ENCODE results near the gene EPN3.

EPN3 gene

DNA sequence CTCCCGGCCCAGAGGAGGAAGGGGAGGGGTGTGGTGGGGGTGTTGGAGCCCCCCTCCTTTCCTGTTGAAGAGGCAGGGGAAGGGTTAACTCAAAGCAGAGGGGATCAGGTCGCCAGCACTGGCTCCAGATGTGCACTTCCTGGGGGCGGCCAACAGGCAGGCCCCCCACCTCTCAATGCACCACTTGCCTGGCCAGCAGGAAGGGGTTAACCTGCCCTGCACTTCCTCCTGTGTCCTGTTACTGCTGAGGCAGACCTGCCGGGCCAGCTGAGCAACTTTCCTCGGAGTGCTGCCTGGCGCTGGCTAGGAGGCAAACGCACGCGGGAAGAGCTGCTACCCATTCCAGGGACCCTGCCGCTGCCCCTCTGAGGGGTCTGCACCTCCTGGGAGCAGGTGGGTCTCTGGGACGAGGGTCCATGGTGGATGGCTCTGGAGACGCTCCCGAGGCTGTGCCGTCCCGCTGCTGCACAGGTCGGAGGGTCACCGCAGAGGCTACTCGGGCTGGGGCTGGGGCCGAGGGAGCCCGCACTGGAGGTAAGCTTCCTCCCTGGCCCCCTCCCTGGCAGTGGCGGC, at the start of gene EPN3:
TSS of gene EPN3 (plus strand) at position 284 of the 573 bp plus-strand sequence. CDS start 3,822 bp downstream, outside the sequence.
- no peak for DNase-seq

DNA sequence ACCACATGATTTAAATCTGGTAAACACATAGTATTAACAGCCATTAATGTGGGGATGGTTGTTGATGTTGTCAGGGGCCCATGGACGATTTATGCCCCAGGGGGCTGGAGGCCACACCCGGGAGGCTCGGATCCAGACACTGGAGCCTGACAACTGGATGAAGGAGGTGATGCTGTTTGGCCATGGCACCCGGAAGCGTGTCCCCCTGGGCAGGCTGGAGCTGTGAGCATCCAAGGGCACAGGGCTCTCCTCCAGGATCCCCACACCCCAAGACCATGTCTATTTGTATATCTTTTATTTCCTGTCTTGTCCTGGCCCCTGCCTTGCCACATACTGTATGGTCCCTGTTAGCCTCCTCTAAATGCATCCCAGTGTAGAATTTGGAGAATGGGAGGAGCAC, 49.3 kb upstream of the EPN3 start:
- no peak for DNase-seq

DNA sequence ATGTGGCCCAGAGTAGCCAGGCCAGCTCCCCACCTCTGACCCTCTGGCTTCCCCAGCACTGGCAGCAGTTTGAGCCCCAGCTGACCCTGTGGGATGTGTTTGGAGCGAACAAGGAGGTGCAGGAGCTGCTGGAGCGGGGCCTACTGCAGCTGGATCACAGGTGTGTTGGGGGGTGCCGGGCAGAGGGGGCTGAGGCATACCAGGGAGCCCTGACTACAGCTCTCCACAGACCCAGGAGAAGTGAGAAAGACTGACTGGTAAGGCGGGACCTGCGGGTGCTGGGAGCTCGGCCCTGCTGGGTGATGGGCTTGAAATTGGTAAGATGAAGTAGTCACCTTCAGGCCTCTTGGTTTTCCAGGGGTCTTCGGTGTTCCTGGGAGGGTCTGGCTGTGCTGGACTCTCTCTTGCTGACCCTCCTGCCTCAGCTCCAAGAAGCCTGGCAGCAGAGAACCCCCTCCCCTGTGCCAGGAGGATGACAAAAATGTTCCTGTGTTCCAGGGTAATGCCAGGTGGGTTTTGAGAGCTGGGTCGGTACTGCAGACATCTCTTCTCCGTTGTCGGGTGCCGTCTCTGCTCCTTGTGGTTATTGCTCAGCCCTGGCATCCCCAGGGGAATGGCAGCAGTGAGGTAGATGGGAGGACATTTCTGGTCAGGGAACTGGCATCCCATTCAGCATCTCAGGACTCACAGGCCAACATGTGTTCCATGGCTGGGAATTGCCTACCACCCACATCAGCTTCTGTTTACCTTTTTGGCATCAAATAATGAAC, 48.0 kb upstream of the EPN3 start:
- no peak for DNase-seq

GRCh38 chr17:50487213-50488096, 45.1 kb upstream of the EPN3 start:
- DNase-seq, result no peak

- DNase-seq, result no peak
Observed at GRCh38 chr17:50488880-50489279, 43.7 kb upstream of the EPN3 start.

GRCh38 chr17:50491505-50491904, 41.0 kb upstream of the EPN3 start:
- DNase-seq, result no peak

DNA sequence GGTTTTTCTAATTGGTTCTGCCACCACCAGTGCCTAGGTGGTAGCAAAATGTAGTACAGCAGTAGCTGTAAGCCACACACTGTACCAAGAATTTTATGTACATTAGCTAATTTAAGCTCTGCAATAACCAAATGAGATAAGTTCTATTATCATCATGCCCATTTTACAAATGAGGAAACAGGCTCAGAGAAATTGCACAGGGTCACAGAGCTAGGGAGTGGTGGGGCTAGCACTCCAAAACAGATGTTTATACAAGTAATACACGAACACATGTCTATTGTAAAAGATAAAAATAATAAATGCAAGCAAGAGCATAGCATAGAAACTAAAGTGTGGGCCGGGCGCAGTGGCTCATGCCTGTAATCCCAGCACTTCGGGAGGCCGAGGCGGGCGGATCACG, 40.3 kb upstream of the EPN3 start:
- DNase-seq, result no peak

DNA sequence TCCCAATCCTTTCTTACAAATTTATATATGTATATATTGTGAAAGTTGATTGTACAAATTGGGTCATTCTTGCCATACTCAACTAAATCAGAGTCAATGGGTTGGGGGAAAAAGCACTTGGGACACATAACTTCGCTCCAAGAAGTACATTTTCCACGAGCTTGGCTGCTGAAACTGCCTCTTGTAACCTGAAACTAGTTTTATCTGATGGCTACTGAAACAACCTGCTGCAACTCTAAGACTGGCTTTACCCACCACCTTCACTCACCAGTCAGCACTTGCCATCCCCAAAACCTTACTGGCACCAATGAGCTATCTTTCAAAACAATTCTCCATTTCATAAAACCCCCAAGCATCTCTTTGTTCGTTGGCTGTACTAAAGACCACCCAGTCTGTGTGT, 38.8 kb upstream of the EPN3 start:
- DNase-seq, result no peak

GRCh38 chr17:50495217-50495823, 37.2 kb upstream of the EPN3 start:
- no peak for DNase-seq

GRCh38 chr17:50495918-50496317, 36.6 kb upstream of the EPN3 start:
- no peak for DNase-seq

GRCh38 chr17:50498021-50498874, 34.3 kb upstream of the EPN3 start:
- DNase-seq, result no peak

GRCh38 chr17:50499270-50499669, 33.3 kb upstream of the EPN3 start:
- DNase-seq, result no peak

DNA sequence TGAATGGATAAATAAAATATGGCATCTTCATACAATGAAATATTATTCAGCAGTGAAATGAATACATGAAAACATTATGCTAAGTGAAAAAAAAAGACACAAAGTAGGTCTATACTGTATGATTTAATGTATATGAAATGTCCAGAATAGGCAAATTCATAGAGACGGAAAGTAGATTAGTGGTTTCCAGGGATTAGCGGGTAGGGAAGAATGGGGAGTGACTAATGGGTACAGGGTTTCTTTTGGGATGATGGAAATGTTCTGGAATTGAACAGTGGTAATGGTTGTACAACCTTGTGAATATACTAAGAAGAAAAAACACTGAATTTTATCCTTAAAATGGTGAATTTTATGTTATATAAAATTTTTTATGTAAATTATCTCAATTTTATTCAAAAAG, 32.8 kb upstream of the EPN3 start:
- no peak for DNase-seq

GRCh38 chr17:50501054-50501453, 31.5 kb upstream of the EPN3 start:
- no peak for DNase-seq

GRCh38 chr17:50502301-50502990, 30.1 kb upstream of the EPN3 start:
- DNase-seq, result no peak

- DNase-seq, result no peak
Observed at GRCh38 chr17:50505591-50506130, 26.9 kb upstream of the EPN3 start.

- no peak for DNase-seq
Observed at GRCh38 chr17:50506298-50506697, 26.2 kb upstream of the EPN3 start.

DNA sequence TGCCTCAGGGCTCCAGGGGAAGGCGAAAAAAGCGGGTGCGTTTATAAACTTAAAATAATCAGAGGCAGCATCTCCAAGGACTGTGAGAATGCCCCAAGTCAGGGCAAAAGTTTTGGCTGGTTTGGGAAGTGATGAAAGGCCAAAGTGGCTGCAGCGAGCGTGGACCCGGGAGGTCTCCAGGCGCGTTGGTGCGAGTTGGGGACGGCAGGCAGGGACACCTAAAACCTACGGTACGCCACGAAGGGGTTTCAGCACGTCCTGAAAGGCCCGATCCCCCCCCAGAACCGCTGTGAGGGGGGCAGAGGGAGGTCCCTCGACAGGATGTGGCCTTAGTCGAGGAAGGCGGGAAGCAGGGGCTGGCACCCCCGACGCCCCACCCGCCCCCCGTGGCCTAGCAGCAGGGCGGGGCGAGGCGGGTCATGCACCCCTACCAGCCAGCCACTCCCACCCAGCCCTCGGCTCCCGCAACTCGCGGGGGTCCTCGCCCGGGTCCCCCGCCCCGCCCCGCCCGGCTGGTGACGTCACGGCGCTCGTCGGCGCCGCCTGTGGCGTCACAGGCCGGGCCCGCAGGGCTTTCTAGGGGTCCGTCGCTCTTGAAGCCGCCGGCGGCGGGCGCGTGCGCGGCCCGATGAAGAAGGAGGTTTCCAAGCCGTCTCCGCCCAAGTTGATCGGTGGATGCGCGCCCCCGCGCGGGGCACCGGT, 24.5 kb upstream of the EPN3 start, which contains the start of gene MYCBPAP:
TSS of gene MYCBPAP (plus strand) at position 569 of the 702 bp plus-strand sequence. CDS start 236 bp downstream, outside the sequence.
- no peak for DNase-seq

- DNase-seq, result no peak
Observed at GRCh38 chr17:50508573-50509460, 23.7 kb upstream of the EPN3 start.

Data from NCI-H187 (cell line).